Measurements from ENCODE around the gene SUPT3H. TPM values are rescaled to one million over a fixed set of nuclear protein-coding genes. Genes with fewer than 3 reads are reported as not detected.
A peak's percentile ranks its signal among the peaks of the same experiment; 100 is the strongest.

The SUPT3H gene
- total RNA-seq, 1 donor from 2014 or later, result 13.3 TPM

DNA sequence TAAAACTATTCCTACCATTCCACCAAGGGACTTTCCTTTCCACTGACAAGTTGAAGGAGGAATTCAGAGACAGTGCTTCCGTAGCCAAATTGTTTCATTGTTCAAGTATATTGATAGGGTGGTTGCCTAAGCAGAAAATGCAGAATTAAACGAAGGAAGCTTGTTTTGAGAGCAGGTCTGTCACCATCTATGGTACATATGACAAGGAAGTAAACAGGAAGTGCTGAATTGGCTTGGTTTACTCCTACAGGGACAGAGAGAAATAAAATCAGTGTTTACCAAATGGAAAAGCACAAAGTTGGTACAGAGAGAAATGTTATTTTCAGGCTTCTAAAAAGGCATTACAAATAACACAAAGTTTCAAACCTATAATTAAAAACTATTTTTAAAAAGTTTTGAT lies 568.5 kb downstream of the SUPT3H start:
- TF ChIP-seq, protein P1, sequence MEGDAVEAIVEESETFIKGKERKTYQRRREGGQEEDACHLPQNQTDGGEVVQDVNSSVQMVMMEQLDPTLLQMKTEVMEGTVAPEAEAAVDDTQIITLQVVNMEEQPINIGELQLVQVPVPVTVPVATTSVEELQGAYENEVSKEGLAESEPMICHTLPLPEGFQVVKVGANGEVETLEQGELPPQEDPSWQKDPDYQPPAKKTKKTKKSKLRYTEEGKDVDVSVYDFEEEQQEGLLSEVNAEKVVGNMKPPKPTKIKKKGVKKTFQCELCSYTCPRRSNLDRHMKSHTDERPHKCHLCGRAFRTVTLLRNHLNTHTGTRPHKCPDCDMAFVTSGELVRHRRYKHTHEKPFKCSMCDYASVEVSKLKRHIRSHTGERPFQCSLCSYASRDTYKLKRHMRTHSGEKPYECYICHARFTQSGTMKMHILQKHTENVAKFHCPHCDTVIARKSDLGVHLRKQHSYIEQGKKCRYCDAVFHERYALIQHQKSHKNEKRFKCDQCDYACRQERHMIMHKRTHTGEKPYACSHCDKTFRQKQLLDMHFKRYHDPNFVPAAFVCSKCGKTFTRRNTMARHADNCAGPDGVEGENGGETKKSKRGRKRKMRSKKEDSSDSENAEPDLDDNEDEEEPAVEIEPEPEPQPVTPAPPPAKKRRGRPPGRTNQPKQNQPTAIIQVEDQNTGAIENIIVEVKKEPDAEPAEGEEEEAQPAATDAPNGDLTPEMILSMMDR (IDR thresholded peaks at IDR 0.05), result no peak
- Mint-ChIP-seq H3K36me3 (ENCODE audit: low read depth) (no peaks in the 10 kb centered on the region), H3K4me3 (ENCODE audit: unreplicated experiment) (no peak overlapping the region), H3K4me1 (ENCODE audit: low read depth) (peaks cover 26% of the 10 kb centered on the region), H3K27me3 (ENCODE audit: low read depth) (no peaks in the 10 kb centered on the region), H3K27ac (ENCODE audit: unreplicated experiment) (no peak overlapping the region), H3K9me3 (ENCODE audit: low read depth) (no peaks in the 10 kb centered on the region)
- no peak for DNase-seq (ENCODE audit: low spot score)

DNA sequence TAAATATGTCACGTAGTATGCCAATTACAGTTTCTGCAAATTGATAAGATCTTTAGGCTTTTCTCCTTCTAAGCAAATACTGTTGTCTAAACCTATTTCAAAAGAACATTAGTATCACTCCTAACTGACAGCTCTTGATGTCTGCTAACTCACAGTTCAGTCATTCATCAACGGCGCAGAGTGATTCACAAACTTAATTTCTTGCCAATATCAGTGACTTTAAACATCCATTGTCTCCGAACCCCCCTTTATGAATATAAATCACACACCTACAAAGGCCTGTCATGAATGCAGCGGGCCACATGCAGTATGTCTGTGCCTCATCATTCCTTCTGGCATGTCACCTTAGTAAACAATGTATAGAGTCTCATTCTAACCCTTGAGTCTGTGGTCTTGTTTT lies 569.6 kb downstream of the SUPT3H start:
- TF ChIP-seq, protein P1 (IDR thresholded peaks at IDR 0.05), result no peak
- Mint-ChIP-seq H3K4me1 (ENCODE audit: low read depth) (peaks cover 19% of the 10 kb centered on the region), H3K27me3 (ENCODE audit: low read depth) (no peaks in the 10 kb centered on the region), H3K4me3 (ENCODE audit: unreplicated experiment) (no peak overlapping the region), H3K27ac (ENCODE audit: unreplicated experiment) (no peak overlapping the region), H3K9me3 (ENCODE audit: low read depth) (no peaks in the 10 kb centered on the region), H3K36me3 (ENCODE audit: low read depth) (no peaks in the 10 kb centered on the region)
- DNase-seq (ENCODE audit: low spot score), result no peak

DNA sequence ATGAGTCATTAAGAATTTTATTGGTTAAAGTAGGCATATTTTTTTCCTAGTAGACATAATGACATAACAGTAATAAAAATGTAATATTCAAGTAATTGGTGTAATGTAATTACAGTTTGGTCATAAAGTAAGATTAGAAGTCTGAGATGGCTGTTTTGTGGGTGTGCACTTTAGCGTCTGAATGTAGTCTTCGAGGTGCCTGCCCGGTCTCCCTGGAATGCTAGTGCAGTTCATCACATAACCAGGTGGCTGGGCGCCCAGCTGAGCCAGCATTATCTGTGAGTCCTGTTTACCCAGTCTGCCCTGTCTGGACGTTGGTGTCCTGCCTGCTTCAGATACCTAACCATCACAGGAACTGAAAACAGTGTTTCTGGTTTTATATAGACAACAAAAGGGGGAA lies 571.1 kb downstream of the SUPT3H start:
- DNase-seq (ENCODE audit: low spot score), result no peak
- Mint-ChIP-seq H3K9me3 (ENCODE audit: low read depth) (no peaks in the 10 kb centered on the region), H3K4me3 (ENCODE audit: unreplicated experiment) (no peak overlapping the region), H3K4me1 (ENCODE audit: low read depth) (peaks cover 19% of the 10 kb centered on the region), H3K36me3 (ENCODE audit: low read depth) (no peaks in the 10 kb centered on the region), H3K27ac (ENCODE audit: unreplicated experiment) (no peak overlapping the region), H3K27me3 (ENCODE audit: low read depth) (no peaks in the 10 kb centered on the region)
- TF ChIP-seq, protein P1 (IDR thresholded peaks at IDR 0.05), result no peak

DNA sequence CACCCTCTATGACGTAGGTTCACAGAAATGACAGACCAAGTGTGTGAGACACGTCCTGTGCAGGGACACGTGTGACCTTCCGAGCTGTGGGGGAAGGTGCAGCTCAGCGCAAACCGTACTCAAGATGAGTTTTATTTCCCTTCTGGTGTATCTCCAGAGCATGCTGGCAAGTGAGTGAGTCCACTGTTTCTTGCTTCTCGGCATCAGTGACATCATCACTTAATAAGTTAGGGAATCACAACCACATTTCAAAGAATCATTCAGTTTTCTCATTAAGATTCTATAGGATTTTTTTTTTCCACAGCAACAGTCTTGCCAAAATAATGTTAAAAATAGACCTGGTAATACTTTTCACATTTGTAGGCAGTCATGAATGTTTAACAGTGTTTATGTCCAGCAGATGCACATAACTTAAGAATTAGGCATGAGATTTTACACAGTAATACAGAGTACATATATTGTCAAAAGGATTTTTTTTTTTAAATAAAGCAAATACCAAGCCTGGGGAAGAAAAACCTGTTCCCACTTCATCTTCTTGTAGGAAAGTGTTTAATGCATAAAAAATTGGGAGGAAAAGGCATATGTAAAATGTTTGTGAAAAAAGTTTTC lies 572.4 kb downstream of the SUPT3H start:
- Mint-ChIP-seq H3K4me1 (ENCODE audit: low read depth) (peaks cover 24% of the 10 kb centered on the region), H3K27ac (ENCODE audit: unreplicated experiment) (peak overlapping the region; percentile 38), H3K27me3 (ENCODE audit: low read depth) (no peaks in the 10 kb centered on the region), H3K9me3 (ENCODE audit: low read depth) (no peaks in the 10 kb centered on the region), H3K36me3 (ENCODE audit: low read depth) (no peaks in the 10 kb centered on the region), H3K4me3 (ENCODE audit: unreplicated experiment) (no peak overlapping the region)
- TF ChIP-seq, protein P1 (IDR thresholded peaks at IDR 0.05), result no peak
- DNase-seq (ENCODE audit: low spot score), result no peak

DNA sequence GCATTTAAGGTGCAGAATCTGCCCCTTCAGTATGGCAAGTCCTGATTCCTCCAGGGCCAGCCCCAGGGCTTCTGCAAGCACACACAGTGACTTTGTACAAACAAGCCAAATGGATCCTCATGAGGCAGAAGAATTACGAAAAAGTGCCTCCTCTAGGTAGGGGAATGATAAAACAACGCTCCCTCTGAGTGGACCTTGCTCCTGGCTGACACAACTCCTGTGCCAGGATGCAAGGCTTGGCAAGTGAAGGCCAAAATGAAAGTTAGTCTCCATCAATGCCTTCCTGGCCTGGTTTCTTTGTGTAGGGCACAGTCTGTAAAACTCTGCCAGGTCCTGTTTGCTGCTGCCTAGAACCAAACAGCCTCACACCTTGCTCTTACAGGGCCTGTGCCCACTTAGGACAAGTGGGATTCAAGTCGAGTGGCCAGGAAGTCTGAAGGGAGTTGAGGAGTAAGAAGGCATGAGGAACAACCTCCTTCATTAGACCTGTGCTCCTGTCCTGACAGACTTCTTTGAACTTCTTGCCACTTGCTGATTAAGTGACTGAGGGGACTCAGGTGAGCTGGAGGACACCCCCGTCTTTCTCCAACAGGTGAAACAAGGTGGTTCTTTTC lies 573.1 kb downstream of the SUPT3H start:
- Mint-ChIP-seq H3K4me1 (ENCODE audit: low read depth) (peaks cover 31% of the 10 kb centered on the region), H3K36me3 (ENCODE audit: low read depth) (no peaks in the 10 kb centered on the region), H3K27ac (ENCODE audit: unreplicated experiment) (no peak overlapping the region), H3K27me3 (ENCODE audit: low read depth) (no peaks in the 10 kb centered on the region), H3K4me3 (ENCODE audit: unreplicated experiment) (no peak overlapping the region), H3K9me3 (ENCODE audit: low read depth) (no peaks in the 10 kb centered on the region)
- TF ChIP-seq, protein P1 (IDR thresholded peaks at IDR 0.05), result no peak
- DNase-seq (ENCODE audit: low spot score), result no peak

Data from chondrocyte (in vitro differentiated cells).